Activated T-cell treated with anti-CD3 and anti-CD28 coated beads for 24 hours (primary cell): ENCODE results near the gene CHAC1.
A peak's percentile ranks its signal among the peaks of the same experiment; 100 is the strongest.

Experiments used
- DNase-seq: peaks from one replicate; pipeline ENCODE4 v3.0.0-alpha.2; 2020; ENCODE audit warnings: low read depth

Gene CHAC1

DNA sequence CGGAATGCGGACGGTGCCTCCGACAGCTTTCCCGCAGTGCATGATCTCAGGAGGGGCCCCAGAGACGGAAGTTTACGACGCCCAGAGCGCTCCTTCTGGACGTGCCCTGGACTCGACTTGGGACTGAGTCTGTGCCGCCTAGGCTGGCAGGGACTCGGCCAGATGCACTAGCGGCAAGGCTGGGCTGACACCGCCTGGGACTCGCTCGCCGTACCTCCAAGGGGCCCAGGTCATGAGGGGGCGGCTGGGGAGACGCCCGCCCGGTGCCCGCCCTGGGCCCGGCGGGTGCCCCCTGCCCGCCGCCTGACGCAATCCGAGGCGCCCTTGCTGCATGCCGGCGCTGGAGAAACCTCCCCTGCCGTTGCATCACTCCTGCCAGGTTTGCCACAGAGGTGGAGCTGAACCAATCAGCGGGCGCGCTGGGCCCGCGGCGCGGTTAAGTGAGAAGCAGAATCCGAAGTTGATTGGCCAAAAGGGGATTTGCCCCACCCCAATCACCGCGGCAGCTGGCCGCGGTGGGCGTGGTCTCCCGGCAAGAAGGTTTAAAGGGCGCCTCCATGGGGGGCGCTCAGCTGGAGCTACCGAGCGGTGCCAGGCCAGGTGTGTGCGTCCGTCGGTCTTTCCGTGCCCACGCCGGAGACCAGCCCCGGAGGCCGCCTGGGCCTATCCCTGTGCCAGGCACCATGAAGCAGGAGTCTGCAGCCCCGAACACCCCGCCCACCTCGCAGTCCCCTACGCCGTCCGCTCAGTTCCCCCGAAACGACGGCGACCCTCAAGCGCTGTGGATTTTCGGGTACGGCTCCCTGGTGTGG, at the start of gene CHAC1:
CHAC1 (plus strand) TSS at position 571 of the 812 bp plus-strand sequence; CDS start at position 684, 113 bp downstream.
- peak; percentile 91 for DNase-seq

GRCh38 chr15:40904552-40905201, 48.6 kb upstream of the CHAC1 start:
- DNase-seq = no peak

DNA sequence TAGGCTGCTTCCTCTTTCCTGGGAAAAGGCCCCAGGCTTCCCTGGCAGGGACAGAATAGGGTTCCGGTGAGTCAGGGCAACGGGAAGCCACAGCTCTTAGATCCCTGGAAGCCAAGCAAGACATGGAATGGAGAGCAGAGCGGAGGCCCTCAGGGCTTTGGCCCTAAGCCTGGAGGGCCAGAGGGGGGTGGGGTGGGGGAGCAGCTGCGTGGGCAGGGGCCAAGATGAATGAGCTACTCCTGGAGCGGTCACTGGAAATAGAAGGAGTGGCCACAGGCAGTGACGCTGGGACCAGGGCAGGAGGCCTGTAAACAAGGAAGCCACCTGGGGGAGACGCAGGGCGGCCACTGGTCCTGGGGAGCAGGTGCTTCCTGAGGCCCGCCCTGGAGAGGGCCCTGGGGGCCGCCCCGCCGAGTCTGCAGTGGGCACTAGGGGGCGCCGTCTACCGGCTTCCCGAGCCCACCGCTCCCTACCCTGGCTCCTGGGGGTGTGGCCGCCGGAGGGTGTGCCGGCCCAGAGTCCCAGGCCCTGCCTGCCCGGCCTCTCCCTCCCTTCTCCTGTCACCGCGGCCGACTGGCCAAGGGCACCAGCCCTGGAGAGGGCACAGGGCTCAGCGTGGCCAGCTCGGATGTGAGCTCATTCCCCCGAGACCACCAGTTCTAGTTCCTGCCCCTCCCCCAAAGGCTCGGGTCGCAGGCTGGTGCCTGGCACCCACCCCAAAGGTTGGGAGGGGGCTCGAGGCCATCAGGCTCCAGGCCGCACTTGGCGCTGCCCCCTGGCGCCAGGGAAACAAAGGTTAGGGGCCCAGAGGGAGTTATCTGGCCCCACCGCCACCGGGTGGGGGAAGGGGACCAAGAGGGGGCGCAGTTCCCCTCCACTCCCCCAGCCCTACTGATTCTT, 46.9 kb upstream of the CHAC1 start:
- DNase-seq = peak; percentile 73

DNA sequence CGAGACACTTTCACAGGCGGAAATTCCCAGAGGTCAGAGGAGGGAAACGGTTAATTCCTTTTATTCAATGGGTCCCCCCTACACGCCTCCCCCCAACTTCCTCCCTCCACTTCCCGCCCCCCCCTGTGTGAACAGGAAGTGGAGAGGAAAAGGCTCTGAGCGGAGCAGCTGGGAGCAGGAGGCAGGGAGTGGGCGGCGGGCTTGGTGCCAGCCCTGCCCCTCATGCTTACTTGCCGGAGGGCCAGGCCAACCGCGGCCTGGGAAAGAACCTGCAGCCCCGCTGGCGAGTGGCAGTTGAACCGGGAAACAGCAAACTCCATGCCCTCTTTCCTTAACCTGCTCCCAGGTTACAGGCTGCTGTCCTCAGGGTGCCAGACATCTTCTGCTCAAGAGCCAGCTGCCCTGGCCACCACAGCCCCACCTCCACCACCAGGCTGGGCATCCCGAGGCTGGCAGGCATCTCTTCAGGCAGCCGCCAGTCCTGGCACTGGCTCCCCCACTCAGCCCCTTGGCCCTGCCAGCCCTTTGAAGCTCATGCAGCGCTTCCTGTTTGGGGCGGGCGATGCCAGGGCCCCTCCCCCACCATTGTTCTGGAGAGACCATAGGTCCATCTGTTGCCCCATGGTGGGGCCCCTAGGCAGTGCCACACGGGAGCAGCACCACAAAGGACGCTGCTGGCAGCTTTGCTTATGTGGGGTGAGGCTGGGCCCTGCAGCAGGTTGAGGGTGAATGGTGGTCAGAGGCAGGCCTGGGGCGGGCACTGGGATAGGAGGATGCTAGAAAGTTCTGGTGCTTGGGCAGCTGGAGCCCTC, 46.1 kb upstream of the CHAC1 start:
- DNase-seq = no peak

GRCh38 chr15:40908095-40908494, 45.2 kb upstream of the CHAC1 start:
- no peak for DNase-seq

DNA sequence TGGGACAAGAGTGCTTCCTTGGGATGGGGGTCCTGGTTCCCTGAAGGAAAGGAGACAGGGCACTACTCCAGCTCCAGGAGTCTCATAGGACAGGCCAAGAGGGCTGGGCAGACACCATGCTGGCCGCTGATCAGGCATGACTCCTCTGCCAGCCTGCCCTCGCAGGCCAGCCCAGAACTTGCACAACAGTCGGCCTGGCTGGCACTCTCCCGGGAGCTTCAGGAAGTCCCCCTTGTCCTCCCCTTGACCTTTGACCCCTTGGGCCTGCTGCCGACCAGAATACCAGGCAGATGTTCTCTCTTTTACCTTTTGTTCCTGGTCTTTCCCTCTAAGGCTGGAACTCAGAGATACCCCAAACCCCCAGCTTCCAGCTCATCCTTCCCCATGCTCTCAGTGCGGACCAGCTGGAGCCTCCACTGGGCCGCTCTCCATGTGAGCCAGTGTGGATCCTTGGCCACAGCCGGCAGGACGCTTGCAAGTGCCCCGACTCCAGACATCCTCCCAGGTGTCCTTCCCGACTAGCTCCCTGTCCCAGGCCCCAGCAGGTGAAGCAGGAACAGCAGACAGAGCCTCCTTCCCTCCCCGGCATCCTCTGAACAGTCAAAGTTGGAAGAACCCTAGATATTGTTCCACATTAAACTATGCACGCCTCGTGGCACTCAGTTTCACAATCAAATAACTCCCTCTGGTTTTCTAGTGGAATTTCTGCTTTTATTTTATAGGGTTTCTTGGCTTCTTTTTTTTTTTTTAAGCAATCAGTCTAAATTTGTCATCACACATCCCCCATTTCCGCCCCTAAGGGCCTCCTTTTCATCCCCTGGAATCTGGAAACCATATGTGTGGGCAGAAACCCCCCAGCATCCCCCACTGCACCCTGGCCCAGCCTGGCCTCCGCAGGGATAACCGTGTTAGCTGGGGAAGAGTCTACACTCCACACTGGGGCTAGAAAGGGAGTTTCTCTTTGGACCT, 43.3 kb upstream of the CHAC1 start:
- no peak for DNase-seq

- no peak for DNase-seq
Measured at GRCh38 chr15:40911141-40911540, 42.1 kb upstream of the CHAC1 start.

DNA sequence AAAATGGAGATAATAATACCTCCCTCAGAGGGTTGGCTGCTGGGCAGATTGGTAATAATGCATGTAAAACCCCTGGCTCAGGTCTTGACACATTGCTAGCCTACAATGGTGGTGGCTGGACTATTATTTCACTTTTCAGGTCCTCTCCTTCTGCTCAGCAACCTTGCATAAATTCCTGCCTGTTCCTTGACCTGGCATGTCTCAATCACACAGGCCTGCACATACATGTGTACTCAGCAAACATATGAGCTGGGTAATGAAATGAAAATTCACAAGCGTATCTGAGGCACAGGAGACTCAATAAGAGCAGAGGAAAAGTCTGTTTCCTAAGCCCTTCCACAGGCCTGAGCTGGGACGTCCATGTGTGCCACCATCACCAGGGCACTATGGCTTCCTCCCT, 41.6 kb upstream of the CHAC1 start:
- DNase-seq = no peak

- no peak for DNase-seq
Measured at GRCh38 chr15:40912478-40912877, 40.8 kb upstream of the CHAC1 start.

- DNase-seq = no peak
Measured at GRCh38 chr15:40914013-40914412, 39.3 kb upstream of the CHAC1 start.

- DNase-seq = no peak
Measured at GRCh38 chr15:40914486-40914885, 38.8 kb upstream of the CHAC1 start.

DNA sequence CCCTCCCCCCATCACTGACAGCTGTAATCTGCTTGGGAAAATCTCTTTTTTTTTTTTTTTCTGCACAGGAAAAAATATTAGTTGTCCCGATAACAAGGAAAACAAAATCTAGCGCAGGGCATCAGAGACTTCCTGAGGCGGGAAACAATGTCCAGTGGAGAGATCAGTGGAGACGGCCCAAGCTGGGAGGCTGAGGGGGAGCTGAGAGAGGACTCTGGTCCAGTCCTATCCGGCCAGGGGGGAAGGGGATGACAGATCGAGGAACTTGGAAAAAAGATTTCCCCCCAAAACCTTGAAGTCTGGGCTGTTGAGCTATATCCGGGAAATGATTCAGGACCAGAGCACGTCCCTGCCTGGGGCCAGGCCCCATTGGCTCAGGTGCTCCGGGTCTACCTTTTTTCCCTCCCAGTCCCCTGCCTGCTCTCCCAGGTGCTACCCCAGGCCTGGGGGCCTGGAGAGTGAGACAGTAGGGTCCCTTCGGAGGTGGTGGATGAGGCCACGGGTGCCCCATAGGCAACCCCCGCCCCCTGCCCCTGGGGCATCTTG, 38.1 kb upstream of the CHAC1 start:
- no peak for DNase-seq

DNA sequence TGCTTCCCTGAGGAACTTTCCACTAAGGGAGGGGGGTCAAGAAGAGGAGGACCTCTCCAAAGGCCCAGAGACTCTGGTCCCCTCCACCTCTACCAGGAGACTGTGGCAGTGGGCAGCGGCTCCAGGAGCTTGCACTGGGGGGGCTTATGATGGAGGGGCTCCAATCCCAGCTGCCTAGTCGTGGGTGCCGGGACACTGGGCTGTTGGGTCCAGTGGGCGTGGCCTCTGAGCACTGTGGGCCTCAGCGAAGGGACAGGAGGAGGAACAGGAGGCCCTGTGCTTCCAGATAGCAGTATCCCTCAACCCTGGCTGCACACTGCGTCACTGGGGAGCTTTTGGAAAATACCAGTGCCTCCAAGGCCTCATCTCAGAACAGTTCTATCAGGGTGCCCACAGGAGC, 37.6 kb upstream of the CHAC1 start:
- DNase-seq = no peak

DNA sequence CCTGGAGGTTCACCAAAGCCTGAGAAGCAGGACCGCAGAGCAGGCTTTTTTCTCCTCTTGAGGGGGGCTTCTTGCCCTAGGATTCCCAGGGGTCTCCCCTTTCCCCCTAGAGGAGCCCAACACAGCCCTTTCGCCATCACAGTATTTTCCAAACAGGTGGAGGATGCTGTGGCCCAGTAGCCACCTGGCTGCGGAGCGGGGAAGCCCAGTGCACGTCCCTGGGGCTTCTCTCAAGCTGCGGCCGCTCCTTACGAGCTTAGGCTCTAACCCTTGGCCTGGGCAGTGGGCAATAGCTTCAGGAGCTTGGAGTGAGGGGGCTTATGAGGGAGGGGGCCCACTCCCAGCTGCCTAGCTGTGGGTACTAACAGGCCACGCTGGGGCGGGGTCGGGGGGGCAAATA, 35.7 kb upstream of the CHAC1 start:
- DNase-seq = no peak

DNA sequence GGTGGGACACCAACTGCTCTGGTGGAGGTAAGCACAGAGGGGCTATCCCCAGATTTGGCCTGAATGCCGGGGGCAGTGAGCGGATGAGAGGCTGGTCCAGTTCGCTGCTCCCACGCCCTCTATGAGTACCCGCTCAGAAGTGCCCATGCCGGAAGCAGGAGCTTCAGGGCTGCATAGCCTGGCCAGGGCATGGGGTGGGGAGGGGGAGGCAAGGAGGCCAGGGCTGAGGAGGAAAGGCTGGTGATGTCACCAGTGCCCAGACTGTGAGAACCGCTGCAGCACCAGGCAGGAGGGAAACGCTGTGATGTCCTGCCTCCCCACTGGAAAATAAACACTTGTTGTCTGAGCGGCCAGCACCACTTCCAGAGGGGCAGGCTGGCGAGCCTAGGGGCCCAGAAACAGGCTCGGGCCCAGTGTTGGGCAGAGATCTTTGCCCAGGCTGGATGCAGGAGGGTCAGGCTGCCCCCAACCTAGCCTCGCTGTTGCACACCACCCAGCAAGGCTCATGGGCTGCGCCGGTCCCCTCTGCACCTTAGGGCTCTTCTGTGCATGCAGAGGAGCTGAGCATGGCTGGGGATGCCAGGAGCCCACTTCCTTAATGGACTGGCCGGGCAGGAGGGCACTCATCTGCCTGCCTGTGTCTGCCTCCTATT, 35.0 kb upstream of the CHAC1 start:
- no peak for DNase-seq

DNA sequence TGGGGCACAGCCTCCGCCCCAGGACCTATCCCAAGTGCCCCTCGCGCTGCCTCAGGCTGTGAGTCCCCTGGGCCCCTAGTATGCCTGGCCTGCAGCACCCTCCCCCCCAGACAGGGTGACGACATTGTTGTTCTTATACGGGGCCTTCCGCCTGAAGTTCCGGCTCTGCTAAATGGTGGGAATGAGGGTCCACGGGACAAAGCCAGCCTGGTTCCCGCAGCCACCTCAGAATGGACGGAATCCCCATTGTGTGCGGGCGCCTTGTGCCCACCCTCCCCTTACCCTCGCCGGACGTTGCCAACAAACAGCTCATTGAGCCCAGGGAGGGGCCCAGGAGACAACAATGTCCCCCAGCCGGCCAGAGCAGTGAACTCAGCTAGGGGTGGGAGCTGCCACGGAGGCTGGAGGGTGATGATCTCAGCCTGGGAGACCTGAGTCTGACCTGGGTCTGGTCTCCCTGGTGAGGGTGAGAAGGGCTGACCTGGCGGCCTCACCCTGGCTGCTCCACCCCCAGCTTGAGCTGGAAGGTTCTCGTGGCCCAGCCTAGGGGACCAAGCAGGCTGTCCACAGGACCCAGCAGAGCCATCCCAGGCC, 34.4 kb upstream of the CHAC1 start:
- no peak for DNase-seq

- DNase-seq = no peak
Measured at GRCh38 chr15:40921949-40922607, 31.2 kb upstream of the CHAC1 start.

GRCh38 chr15:40922608-40923005, 30.7 kb upstream of the CHAC1 start:
- no peak for DNase-seq

DNA sequence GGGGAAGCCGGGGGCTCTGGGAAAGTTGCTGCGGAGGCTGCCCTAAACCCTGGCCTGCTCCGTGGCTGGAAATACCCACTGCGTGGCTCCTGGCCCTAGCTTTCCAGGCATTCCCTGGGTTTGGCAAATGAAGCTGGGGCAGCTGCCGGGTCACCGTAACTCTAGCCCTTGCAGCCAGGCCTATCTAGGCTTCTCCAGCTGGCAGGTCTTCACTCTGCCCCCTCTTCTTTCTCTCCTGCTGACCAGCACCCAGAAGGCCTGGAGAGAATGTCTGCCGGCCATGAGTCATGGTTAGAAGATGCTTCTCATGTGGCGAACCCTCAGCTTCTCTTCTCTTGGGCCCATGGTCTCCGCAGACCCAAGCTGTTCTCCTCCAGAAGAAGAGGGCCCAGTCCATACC, 29.7 kb upstream of the CHAC1 start:
- no peak for DNase-seq
